Measurements from ENCODE around the gene CALCOCO1. TPM values are rescaled to one million over a fixed set of nuclear protein-coding genes. Genes with fewer than 3 reads are reported as not detected.
"Not testable (repeated sequence)": the region's sequence is repeated elsewhere in the genome, so short reads cannot be mapped to it uniquely, and the experiment has no call there.

Gene CALCOCO1
- total and polyA plus RNA-seq, 3 donors from 2014 or later: 120 to 167 (median 121) TPM

- H3K36me3 ChIP-seq (ENCODE audit: low read depth, missing control alignments): no peaks in the 10 kb centered on the region
- intact Hi-C loops (cut with DNase I; ENCODE audit: low total_unique reads): no loop called here
- TF ChIP-seq POLR2A (IDR thresholded peaks at IDR 0.05): no peak
- no peak for TF ChIP-seq CTCF (IDR thresholded peaks at IDR 0.05)
- no peaks in the 10 kb centered on the region for H3K27me3 ChIP-seq
- H3K4me3 ChIP-seq: no peak overlapping the region
- H3K27ac ChIP-seq: no peak overlapping the region
- 89 to 92% methylated on average over 5 of the region's 5 CpGs for WGBS, 2 donors
- no peak for DNase-seq
- H3K9me3 ChIP-seq: no peaks in the 10 kb centered on the region
- H3K4me1 ChIP-seq: no peaks in the 10 kb centered on the region
Observed at GRCh38 chr12:53768976-53769375, 41.7 kb upstream of the CALCOCO1 start.

- no peak overlapping the region for H3K27ac ChIP-seq
- no peaks in the 10 kb centered on the region for H3K27me3 ChIP-seq
- no peaks in the 10 kb centered on the region for H3K36me3 ChIP-seq (ENCODE audit: low read depth, missing control alignments)
- DNase-seq: no peak
- TF ChIP-seq CTCF (IDR thresholded peaks at IDR 0.05) (no peak), POLR2A (IDR thresholded peaks at IDR 0.05) (no peak)
- intact Hi-C loops (cut with DNase I; ENCODE audit: low total_unique reads): no loop called here
- 82 to 83% methylated on average over 3 of the region's 3 CpGs for WGBS, 2 donors
- H3K4me1 ChIP-seq: no peaks in the 10 kb centered on the region
- no peak overlapping the region for H3K4me3 ChIP-seq
- H3K9me3 ChIP-seq: no peaks in the 10 kb centered on the region
Observed at GRCh38 chr12:53766881-53767280, 39.6 kb upstream of the CALCOCO1 start.

GRCh38 chr12:53765891-53766290, 38.6 kb upstream of the CALCOCO1 start:
- no peak for TF ChIP-seq CTCF (IDR thresholded peaks at IDR 0.05)
- TF ChIP-seq POLR2A (IDR thresholded peaks at IDR 0.05): no peak
- intact Hi-C loops (cut with DNase I; ENCODE audit: low total_unique reads): no loop called here
- H3K36me3 ChIP-seq (ENCODE audit: low read depth, missing control alignments): no peaks in the 10 kb centered on the region
- no peaks in the 10 kb centered on the region for H3K27me3 ChIP-seq
- no peaks in the 10 kb centered on the region for H3K9me3 ChIP-seq
- H3K4me1 ChIP-seq: no peaks in the 10 kb centered on the region
- no peak overlapping the region for H3K27ac ChIP-seq
- no peak for DNase-seq
- 61 to 65% methylated on average over 2 of the region's 2 CpGs for WGBS, 2 donors
- no peak overlapping the region for H3K4me3 ChIP-seq

- Histone ChIP-seq H3K27me3 (no peaks in the 10 kb centered on the region), H3K36me3 (ENCODE audit: low read depth, missing control alignments) (no peaks in the 10 kb centered on the region), H3K27ac (no peak overlapping the region), H3K4me1 (no peaks in the 10 kb centered on the region), H3K4me3 (no peak overlapping the region), H3K9me3 (no peaks in the 10 kb centered on the region)
- WGBS, 2 donors: 73 to 88% methylated on average over 4 of the region's 4 CpGs
- TF ChIP-seq POLR2A (IDR thresholded peaks at IDR 0.05) (no peak), CTCF (IDR thresholded peaks at IDR 0.05) (no peak)
- DNase-seq: no peak
- intact Hi-C loops (cut with DNase I; ENCODE audit: low total_unique reads): no loop called here
Observed at GRCh38 chr12:53764615-53765014, 37.4 kb upstream of the CALCOCO1 start.

- 91 to 93% methylated on average over 3 of the region's 3 CpGs for WGBS, 2 donors
- intact Hi-C loops (cut with DNase I; ENCODE audit: low total_unique reads); DNase-seq; H3K4me1 ChIP-seq; H3K9me3 ChIP-seq; H3K27ac ChIP-seq; H3K27me3 ChIP-seq; H3K4me3 ChIP-seq; H3K36me3 ChIP-seq (ENCODE audit: low read depth, missing control alignments): not testable (repeated sequence)
Observed at GRCh38 chr12:53762793-53763192, 35.5 kb upstream of the CALCOCO1 start.
